NCI-H2029 (cell line): ENCODE data around the gene HNRNPF.
"Not testable (repeated sequence)": the region's sequence is repeated elsewhere in the genome, so short reads cannot be mapped to it uniquely, and the experiment has no call there.

Source experiments
- DNase-seq: peaks from one replicate; lab custom pipeline; 2025; lab: John Stamatoyannopoulos, UW

HNRNPF gene, protein sequence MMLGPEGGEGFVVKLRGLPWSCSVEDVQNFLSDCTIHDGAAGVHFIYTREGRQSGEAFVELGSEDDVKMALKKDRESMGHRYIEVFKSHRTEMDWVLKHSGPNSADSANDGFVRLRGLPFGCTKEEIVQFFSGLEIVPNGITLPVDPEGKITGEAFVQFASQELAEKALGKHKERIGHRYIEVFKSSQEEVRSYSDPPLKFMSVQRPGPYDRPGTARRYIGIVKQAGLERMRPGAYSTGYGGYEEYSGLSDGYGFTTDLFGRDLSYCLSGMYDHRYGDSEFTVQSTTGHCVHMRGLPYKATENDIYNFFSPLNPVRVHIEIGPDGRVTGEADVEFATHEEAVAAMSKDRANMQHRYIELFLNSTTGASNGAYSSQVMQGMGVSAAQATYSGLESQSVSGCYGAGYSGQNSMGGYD

DNA sequence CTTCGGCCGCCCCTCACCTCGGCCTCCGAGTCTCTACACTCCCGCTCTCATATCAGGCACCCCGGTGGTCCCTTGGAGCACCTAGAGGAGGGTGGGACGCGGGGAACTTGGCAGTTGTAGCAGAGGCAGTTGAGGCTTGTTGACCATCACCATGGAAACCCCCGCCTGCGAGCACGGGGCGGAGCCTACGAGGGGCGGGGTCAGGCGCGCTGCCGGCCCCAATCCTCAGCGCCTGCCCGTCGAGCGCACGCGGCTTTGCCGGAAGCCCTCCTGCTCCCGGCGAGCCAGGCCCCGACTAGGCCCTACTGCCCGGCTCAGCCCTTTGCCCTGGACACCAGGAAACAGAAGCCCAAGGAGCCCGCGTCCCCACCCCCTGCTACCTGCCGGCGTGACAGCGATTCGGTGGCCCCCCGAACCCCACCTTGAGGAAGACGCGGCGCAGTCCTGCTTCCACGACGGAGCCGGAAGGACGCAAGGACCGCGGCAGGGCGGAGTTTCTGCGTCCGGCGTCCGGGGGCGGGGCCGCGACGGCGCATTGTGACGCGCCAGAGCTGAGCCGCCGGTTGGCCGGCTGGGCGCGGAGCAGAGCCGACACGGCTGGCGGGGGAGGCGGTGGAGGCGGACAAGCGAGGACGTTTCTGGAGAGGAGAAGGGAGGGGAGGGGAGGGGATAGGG, at the start of gene HNRNPF:
HNRNPF (minus strand) TSS at position 477 of the 675 bp plus-strand sequence. CDS start 21,302 bp downstream, outside the sequence.
- peak; percentile 81 for DNase-seq

DNA sequence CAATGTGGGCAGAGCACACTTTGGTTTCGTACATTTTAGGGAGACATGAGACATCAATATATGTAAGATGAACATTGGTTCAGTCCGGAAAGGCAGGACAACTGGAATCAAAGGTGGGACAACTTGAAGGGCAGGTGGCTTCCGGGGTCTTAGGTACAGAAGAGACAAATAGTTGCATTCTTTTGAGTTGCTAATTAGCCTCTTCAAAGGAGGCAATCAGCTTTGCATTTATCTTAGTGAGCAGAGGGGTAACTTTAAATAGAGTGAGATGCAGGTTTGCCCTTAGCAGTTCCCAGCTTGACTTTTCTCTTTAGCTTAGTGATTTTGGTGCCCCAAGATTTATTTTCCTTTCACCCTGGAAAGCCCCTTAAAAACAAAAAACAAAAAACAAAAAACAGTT, 49.2 kb upstream of the HNRNPF start:
- DNase-seq: no peak

DNA sequence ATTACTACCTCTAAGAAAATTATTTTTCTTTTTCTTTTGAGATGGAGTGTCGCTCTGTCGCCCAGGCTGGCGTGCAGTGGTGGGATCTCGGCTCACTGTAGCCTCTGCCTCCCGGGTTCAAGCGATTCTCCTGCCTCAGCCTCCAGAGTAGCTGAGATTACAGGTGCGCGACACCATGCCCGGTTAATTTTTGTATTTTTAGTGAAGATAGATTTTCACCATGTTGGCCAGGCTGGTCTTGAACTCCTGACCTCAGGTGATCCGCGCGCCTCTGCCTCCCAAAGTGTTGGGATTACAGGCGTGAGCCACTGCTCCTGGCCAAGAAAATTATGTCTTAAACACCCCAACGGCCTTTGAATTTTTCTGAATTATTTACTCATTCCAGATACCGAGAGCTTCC, 47.6 kb upstream of the HNRNPF start:
- not testable (repeated sequence) for DNase-seq

DNA sequence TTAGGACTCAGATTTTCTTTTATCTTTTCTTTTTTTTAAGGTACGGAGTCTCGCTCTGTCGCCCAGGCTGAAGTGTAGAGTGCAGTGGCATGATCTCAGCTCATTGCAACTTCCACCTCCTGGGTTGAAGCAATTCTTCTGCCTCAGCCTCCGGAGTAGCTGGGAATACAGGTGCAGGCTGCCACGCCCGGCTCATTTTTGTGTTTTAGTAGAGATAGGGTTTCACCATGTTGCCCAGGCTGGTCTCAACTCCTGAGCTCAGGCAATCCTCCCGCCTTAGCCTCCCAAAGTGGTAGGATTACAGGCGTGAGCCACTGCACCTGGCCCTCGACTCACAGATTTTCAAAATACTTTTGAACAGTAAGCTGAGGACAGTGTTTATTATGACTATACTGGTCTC, 45.0 kb upstream of the HNRNPF start:
- DNase-seq: not testable (repeated sequence)

DNA sequence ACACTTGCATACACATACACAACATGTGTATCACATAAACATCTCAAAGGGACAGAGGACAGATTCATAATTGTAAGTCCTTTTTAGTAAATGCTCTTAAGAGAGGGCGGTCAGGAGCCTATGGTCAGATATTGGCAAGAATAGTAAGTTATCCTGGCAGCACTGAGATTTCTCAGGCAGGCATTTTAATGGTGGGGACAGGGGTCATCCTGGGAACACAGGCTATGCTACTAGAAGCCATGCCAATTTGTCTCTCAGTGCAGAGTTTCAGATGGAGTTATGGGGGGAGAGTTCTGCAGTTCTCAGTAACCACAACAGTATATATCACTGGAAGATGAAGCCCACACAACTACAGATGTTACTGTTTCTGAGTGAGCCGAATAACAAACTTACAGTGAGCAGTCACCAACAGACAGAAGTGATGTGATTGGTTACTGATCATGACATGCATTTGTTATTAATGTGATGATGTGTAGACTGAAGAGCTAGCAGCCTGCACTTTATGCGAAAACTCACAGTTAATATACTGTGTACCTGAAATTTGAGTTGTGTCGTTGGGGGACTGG, 44.4 kb upstream of the HNRNPF start:
- DNase-seq: no peak

DNA sequence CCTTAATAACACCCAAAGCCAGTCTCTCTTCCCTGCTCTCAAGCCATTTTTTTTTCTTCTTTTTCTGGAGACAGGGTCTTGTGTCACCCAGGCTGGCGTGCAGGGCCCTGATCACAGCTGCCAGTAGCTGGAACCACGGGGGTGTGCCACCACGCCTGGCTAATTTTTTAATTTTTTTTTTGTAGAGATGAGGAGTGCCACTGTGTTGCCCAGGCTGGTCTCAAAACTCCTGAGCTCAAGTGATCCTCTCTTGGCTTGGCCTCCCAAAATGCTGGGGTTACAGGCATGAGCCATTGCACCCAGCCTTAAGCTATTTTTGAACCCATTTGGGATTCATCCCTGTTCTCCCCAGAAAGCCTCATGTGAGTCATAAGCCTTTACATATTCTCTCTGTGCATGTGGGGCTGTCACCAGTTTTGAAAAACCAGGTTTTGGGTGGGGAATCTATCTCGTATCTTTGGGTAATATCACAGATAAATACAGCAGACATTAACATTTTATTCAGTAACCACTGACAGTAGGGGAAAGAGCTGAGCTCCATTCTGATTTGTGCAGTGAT, 43.4 kb upstream of the HNRNPF start:
- no peak for DNase-seq

DNA sequence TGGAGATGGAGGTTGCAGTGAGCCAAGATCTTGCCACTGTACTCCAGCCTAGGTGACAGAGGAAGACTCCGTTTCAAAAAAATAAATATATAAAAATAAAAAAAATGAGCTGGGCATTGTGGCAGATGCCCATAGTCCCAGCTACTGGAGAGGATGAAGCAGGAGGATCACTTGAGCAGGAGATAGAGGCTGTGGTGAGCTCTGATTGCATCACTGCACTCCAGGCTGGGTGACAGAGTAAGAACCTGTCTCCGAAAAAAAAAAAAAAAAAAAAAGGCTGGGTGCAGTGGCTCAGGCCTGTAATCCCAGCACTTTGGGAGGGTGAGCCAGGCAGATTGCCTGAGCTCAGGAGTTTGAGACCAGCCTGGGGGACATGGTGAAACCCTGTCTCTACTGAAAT, 39.8 kb upstream of the HNRNPF start:
- DNase-seq: no peak

DNA sequence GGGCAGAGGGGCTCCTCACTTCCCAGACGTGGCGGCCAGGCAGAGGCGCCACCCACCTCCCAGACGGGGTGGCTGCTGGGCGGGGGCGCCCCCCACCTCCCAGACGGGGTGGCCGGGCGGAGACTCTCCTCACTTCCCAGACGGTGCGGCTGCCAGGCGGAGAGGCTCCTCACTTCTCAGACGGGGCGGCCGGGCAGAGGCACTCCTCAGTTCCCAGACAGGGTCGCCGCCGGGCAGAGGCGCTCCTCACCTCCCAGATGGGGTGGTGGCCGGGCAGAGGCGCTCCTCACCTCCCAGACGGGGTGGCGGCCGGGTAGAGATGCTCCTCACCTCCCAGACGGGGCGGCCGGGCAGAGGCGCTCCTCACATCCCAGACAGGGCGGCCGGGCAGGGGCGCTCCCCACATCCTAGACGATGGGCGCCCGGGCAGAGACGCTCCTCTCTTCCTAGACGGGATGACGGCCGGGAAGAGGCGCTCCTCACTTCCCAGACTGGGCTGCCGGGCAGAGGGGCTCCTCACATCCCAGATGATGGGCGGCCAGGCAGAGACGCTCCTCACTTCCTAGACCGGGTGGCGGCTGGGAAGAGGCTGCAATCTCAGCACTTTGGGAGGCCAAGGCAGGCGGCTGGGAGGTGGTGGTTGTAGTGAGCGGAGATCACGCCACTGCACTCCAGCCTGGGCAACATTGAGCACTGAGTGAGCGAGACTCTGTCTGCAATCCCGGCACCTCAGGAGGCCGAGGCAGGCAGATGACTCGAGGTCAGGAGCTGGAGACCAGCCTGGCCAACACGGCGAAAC, 37.4 kb upstream of the HNRNPF start:
- DNase-seq: not testable (repeated sequence)

DNA sequence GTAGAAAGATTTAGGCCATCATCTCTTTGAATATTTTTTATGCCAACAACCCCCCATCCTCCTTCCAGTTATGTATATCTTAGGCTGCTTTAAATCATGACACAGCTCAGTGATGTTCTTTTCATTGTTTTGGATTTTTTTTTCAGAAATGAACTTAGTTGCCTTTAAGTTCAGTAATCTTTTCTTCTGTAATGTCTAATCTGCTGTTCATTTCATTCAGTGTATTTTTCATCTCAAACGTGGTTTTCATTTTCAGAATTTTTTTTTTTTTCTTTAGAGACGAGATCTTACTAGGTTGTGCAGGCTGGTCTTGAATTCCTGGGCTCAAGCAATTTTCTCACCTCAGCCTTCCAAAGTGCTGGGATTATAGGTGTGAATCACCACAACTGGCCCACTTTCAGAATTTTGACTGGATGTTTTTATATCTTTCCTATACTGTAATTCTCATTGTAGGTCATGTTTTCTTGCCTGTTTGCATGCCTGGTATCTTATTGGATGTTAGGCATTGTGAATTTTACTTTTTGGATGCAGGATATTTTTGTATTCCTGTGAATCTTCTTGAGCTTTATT, 36.0 kb upstream of the HNRNPF start:
- no peak for DNase-seq

DNA sequence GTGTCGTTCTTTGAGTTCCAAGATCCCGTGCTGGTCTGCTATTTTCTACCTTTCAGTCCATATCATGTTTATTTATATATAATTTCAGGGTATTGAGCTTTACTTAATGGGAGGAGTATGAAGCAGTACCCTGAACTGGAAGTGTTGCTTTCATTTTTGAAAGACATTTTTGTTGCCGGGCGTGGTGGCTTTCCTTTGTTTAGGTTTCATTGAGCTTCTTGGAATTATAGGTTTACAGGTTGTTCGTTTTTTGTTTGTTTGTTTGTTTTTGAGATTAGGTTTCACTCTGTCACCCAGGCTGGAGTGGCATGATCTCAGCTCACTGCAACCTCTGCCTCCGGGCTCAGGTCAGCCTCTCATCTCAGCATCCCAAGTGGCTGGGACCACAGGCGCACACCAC, 35.3 kb upstream of the HNRNPF start:
- no peak for DNase-seq

DNA sequence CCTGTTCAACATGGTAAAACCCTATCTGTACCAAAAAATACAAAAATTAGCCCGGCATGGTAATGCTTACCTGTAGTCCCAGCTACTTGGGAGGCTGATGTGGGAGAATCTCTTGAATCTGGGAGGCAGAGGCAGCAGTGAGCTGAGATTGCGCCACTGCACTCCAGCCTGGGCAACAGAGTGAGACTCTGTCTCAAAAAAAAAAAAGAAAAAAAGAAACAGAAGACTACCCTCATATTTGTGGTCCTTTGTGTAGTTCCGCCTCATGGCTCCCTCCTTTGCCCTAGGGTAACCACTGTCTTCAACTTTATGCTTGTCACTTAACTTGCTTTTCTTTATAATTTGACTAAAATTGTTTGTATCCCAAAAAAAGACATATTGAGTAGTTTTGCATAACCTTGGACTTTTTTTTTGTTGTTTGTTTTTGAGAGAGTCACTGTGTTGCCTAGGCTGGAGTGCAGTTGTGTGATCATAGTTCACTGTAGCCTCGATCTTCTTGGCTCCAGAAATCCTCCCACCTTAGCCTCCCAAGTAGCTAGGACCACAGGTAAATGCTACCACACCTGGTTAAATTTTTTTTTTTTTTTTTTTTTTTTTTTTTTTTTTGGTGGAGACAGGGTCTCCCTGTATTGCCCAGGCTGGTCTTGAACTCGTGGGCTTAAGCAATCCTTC, 31.6 kb upstream of the HNRNPF start:
- DNase-seq: no peak

DNA sequence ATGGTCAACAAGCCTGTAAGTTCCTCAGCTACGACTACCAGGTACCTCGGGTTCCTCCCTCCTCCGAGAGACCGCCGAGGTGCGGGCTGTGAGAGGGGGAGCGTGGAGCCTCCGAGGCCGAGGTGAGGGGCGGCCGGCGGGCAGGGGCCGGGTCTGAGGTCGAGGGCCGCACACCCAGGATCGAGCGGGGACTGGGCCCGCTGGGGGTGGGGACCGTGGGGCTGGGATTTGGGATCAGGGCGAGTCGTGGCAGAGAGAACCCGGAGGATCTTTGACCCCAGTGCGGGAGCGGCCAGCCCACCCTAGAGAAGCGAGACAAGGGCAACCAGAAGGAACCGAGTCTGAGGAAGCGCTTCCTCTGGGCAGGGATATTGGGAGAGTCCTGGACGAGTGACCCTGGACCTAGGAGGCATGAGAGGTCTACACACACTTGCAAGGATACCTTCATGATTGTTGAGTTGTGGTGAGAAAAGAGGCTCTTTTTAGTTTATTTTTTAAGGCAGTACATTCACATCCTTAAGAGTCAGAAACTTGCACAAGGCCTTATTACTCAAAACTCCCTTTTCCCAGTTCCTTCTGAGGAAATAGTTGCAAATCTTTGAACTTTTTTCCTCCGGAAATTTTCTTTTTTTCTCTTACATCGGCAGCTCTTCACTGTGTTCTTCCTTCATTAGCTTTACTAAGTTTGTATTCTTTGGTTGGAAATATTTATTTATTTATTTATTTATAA, 28.3 kb upstream of the HNRNPF start:
- DNase-seq: no peak

DNA sequence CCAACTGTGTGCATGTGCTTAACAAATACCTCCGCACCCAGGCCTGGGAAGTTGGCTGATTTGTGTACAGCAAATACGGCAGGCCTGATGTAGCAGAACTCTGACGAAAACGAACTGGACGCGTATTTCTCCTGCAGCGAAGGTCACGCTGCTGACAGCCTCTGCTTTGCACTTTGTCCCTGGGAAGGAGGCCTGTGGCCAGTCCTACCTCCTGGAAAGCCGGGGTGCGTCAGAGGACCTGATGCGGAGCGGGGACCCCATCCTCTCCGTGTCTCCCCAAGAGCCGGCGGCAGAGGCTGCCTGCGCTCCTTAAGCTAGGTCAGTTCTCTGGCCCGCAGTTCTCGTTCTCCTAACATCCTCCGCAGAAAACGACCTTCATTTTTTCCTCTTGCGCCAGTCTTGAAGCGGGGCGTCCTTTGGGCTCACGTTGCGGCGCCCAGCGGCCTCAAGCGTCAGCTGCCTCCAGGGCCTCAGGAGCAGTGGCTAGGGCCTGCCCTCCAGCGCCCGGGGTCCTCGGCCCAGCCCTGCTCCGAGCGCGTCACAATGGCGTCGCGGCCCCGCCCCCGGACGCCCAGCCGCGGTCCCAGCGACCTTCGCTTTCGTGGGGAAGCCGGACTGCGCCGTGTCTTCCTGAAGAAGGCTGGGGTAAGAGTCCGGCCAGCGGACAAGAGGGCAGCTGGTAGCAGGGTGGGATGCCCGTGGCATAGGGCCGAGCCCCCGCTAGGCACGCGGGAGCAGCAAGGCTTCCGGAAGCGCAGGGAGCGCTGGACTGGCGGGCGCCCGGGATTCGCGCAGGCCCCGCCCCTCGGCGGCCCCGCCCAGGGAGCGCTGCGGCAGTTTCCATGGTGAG, 27.5 kb upstream of the HNRNPF start, which contains the start of gene ZNF487:
ZNF487 (plus strand) TSS at position 821 of the 850 bp plus-strand sequence. CDS start 38,703 bp downstream, outside the sequence.
- DNase-seq: peak; percentile 31

DNA sequence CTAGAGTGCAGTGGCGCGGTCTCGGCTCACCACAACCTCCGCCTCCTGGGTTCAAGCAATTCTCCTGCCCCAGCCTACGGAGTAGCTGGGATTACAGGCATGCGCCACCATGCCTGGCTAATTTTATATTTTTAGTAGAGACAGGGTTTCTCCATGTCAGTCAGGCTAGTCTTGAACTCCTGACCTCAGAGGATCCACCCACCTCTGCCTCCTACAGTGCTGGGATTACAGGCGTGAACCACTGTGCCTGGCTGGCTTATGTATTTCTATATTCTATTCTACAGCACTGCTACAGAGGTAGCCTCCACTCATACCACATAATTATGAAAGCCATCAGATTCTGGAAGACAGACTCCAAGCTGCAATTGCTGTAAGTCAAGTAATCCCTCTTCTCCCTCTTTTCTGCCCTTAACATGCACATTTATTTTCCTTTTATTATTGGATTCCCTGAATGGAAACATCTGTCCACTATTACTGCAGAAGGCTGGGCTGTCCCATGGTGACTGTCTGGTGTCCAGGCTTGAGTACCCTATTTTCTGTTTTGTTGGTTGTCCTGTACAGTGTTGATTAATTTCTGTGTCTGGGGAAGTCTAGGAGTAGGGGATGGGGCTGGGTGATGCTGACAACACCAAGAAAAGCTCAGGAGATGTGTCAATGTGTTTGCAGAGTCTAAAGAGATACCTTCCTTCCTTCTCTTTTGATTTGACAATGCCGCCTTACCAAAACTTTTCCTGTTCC, 22.1 kb upstream of the HNRNPF start:
- no peak for DNase-seq

DNA sequence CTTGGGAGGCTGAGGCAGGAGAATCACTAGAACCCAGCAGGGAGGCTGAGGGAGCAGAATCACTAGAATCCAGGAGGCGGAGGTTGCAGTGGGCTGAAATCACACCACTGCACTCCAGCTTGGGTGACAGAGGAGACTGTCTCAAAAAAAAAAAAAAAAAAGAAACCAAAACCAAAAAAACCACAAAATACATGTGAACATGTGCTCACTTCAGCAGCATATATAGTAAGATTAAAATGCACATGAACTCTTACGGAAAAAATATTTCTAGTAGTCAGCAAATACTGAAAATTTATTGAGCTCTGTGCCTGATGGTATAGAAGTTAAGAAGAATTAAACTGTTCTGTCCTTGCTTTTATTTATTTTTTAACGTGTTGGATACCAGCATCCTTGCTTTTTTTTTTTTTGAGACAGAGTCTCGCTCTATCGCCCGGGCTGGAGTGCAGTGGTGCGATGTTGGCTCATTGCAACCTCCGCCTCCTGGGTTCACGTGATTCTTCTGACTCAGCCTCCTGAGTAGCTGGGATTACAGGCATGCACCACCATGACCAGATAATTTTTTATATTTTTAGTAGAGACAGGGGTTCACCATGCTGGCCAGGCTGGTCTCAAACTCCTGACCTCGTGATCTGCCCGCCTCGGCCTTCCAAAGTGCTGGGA, 18.3 kb upstream of the HNRNPF start:
- no peak for DNase-seq

DNA sequence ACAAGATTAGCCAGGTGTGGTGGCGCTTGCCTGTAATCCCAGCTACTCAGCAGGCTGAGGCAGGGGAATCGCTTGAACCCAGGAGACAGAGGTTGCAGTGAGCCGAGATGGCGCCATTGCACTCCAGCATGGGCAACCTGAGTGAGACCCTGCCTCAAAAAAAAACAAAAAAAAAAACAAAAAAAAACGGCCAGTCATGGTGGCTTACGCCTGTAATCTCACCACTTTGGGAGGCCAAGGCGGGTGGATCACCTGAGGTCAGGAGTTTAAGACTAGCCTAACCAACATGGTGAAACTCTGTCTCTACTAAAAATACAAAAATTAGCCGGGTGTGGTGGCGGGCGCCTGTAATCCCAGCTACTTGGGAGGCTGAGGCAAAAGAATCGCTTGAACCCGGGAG, 17.5 kb upstream of the HNRNPF start:
- DNase-seq: not testable (repeated sequence)

DNA sequence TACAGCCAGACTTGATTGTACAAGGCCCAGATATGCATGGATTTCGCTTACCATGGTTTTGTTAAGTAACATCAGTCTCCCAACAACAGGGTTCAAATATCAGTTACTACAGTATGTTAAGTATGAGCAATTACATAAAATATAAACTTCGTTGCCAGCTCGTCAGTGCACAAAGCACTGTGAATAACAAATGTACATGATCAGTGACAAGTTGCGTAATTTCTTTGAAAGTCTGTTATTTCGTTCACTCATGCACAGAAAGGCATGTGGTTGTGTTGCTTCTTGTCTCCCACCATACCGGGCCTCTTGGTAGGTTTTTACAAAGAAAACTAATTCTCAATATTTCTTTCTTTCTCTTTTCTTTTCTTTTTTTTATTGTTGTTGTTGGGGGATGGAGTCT, 15.4 kb upstream of the HNRNPF start:
- DNase-seq: no peak

DNA sequence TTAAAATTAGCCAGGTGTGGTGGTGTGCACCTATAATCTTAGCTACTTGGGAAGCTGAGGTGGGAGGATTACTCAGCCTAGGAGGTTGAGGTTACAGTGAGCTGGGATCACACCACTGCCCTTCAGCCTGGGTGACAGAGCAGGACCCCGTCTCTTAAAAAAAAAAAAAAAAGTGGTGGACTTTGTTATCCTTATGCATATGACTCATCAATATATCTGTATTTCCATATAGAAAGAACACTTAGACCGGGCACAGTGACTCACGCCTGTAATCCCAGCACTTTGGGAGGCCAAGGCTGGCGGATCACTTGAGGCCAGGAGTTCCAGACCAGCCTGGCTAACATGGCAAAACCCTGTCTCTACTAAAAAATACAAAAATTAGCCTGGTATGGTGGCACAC, 13.0 kb upstream of the HNRNPF start:
- not testable (repeated sequence) for DNase-seq
